Mesendoderm (in vitro differentiated cells): Measurements from ENCODE around the gene RIPOR1.
A peak's percentile ranks its signal among the peaks of the same experiment; 100 is the strongest.

ENCODE experiments used
- DNase-seq: peaks from one replicate; pipeline ENCODE4 v3.0.0; 2013
- H2AK5ac ChIP-seq: 2 replicates; pipeline ENCODE4 v1.6.1; 2013; ENCODE audit warnings: low read length, inconsistent platforms
- H2BK120ac ChIP-seq: 2 replicates; pipeline ENCODE4 v1.6.1; 2013; ENCODE audit warnings: low read depth, mild to moderate bottlenecking, low read length, moderate library complexity, mixed read lengths
- H2BK15ac ChIP-seq: replicated peaks from 2 replicates; pipeline ENCODE4 v1.6.1; 2013; ENCODE audit warnings: low read depth, mild to moderate bottlenecking, moderate library complexity
- H2BK5ac ChIP-seq: 2 replicates; pipeline ENCODE4 v1.6.1; 2013; ENCODE audit warnings: low read length, inconsistent platforms
- H3K18ac ChIP-seq: 2 replicates; pipeline ENCODE4 v1.6.1; 2013; ENCODE audit warnings: mild to moderate bottlenecking, low read length, mixed read lengths
- H3K23ac ChIP-seq: one replicate; pipeline ENCODE4 v1.6.1; 2013; ENCODE audit warnings: low read length
- H3K27ac ChIP-seq: 2 replicates; pipeline ENCODE4 v1.5.1; 2013; ENCODE audit warnings: low read depth, mild to moderate bottlenecking, inconsistent platforms, low read length, moderate library complexity
- H3K27me3 ChIP-seq: 2 replicates; pipeline ENCODE4 v1.6.1; 2013; ENCODE audit warnings: low read length, control low read depth, mild to moderate bottlenecking, inconsistent platforms; ENCODE audit not compliant: insufficient read depth, poor library complexity
- H3K36me3 ChIP-seq: 2 replicates; pipeline ENCODE4 v1.6.1; 2013; ENCODE audit warnings: low read length, inconsistent platforms; ENCODE audit not compliant: control insufficient read depth, insufficient read depth
- H3K4ac ChIP-seq: one replicate; pipeline ENCODE4 v1.6.1; 2013; ENCODE audit warnings: low read depth, mild to moderate bottlenecking, low read length, moderate library complexity
- H3K4me1 ChIP-seq: 2 replicates; pipeline ENCODE4 v1.6.1; 2013; ENCODE audit warnings: low read depth, low read length, inconsistent platforms; ENCODE audit not compliant: control insufficient read depth
- H3K4me2 ChIP-seq: 2 replicates; pipeline ENCODE4 v1.6.1; 2013; ENCODE audit warnings: low read length
- H3K4me3 ChIP-seq: 2 replicates; pipeline ENCODE4 v1.5.1; 2013; ENCODE audit warnings: mild to moderate bottlenecking, low read length
- H3K56ac ChIP-seq: one replicate; pipeline ENCODE4 v1.6.1; 2013; ENCODE audit warnings: low read length
- H3K79me1 ChIP-seq: 2 replicates; pipeline ENCODE4 v1.6.1; 2013; ENCODE audit warnings: low read length, inconsistent platforms
- H3K79me2 ChIP-seq: 2 replicates; pipeline ENCODE4 v1.6.1; 2013; ENCODE audit warnings: mild to moderate bottlenecking, low read length; ENCODE audit not compliant: control insufficient read depth, insufficient read depth
- H3K9ac ChIP-seq: 2 replicates; pipeline ENCODE4 v1.6.1; 2013; ENCODE audit warnings: low read length, inconsistent platforms
- H4K5ac ChIP-seq: one replicate; pipeline ENCODE4 v1.6.1; 2013; ENCODE audit warnings: low read length
- H4K8ac ChIP-seq: one replicate; pipeline ENCODE4 v1.6.1; 2013; ENCODE audit warnings: low read depth, mild to moderate bottlenecking, control low read depth, low read length, moderate library complexity
- WGBS: extraction: QIAGEN DNeasy Blood & Tissue Kit; methylation state at CpG from one replicate; pipeline ENCODE4 v1.1.7; 2013; ENCODE audit warnings: low lambda C conversion rate, missing lambda C conversion rate; ENCODE audit not compliant: insufficient coverage; ENCODE audit errors: extremely low coverage; 5-methylcytosine and 5-hydroxymethylcytosine counted together

The RIPOR1 gene

GRCh38 chr16:67551091-67551490 lies 22.5 kb downstream of the RIPOR1 start:
- Histone ChIP-seq H3K4ac (no peak overlapping the region), H3K36me3 (no peaks in the 10 kb centered on the region), H3K27me3 (no peaks in the 10 kb centered on the region), H4K5ac (no peak overlapping the region), H2BK15ac (no peak overlapping the region), H3K27ac (no peak overlapping the region), H3K9ac (no peak overlapping the region), H3K23ac (no peak overlapping the region), H3K4me2 (no peak overlapping the region), H2BK120ac (no peak overlapping the region), H2BK5ac (no peak overlapping the region), H3K4me3 (no peak overlapping the region), H3K56ac (no peak overlapping the region), H4K8ac (no peak overlapping the region), H2AK5ac (no peak overlapping the region), H3K79me1 (no peaks in the 10 kb centered on the region), H3K18ac (no peak overlapping the region), H3K4me1 (no peaks in the 10 kb centered on the region), H3K79me2 (no peaks in the 10 kb centered on the region)
- no peak for DNase-seq
- no CpG with 5 or more reads among the region's 2 CpGs for WGBS

GRCh38 chr16:67551972-67552371 lies 23.3 kb downstream of the RIPOR1 start:
- Histone ChIP-seq H3K4me3 (no peak overlapping the region), H2BK5ac (no peak overlapping the region), H3K79me2 (no peaks in the 10 kb centered on the region), H2BK120ac (no peak overlapping the region), H4K5ac (no peak overlapping the region), H3K18ac (no peak overlapping the region), H2AK5ac (no peak overlapping the region), H3K36me3 (no peaks in the 10 kb centered on the region), H3K4me1 (no peaks in the 10 kb centered on the region), H3K27me3 (no peaks in the 10 kb centered on the region), H3K9ac (no peak overlapping the region), H4K8ac (no peak overlapping the region), H3K79me1 (no peaks in the 10 kb centered on the region), H3K56ac (no peak overlapping the region), H3K4me2 (no peak overlapping the region), H2BK15ac (no peak overlapping the region), H3K23ac (no peak overlapping the region), H3K4ac (no peak overlapping the region), H3K27ac (no peak overlapping the region)
- DNase-seq = no peak
- WGBS = no CpG with 5 or more reads among the region's 2 CpGs

DNA sequence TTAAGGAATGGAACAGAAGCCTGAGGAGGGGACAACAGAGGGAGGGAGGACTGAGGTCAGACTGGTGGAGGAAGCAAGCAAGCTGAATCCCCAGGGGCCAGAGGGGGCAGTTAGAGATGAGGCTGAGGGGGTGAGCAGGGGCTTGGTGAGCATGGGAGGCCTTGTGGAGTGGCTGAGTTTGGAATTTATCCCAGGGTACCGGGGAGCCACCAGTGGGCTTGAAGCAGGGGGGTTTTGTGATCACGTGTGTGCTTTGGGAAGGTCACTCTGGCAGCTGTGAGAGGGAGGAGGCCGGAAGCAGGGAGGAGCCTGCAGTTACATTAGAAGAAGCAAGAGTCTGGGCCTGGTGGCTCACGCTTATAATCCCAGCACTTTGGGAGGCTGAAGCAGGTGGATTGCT lies 23.8 kb downstream of the RIPOR1 start:
- no peak overlapping the region for H3K9ac ChIP-seq
- H3K79me1 ChIP-seq = no peaks in the 10 kb centered on the region
- no peak overlapping the region for H3K4me3 ChIP-seq
- H3K79me2 ChIP-seq = no peaks in the 10 kb centered on the region
- H3K56ac ChIP-seq = no peak overlapping the region
- no peak for DNase-seq
- WGBS = no CpG with 5 or more reads among the region's 4 CpGs
- H3K18ac ChIP-seq = no peak overlapping the region
- no peaks in the 10 kb centered on the region for H3K36me3 ChIP-seq
- no peak overlapping the region for H3K4ac ChIP-seq
- no peak overlapping the region for H4K5ac ChIP-seq
- no peaks in the 10 kb centered on the region for H3K4me1 ChIP-seq
- H4K8ac ChIP-seq = no peak overlapping the region
- no peak overlapping the region for H2BK15ac ChIP-seq
- H2AK5ac ChIP-seq = no peak overlapping the region
- no peaks in the 10 kb centered on the region for H3K27me3 ChIP-seq
- no peak overlapping the region for H3K23ac ChIP-seq
- H2BK120ac ChIP-seq = no peak overlapping the region
- no peak overlapping the region for H2BK5ac ChIP-seq
- no peak overlapping the region for H3K27ac ChIP-seq
- no peak overlapping the region for H3K4me2 ChIP-seq

DNA sequence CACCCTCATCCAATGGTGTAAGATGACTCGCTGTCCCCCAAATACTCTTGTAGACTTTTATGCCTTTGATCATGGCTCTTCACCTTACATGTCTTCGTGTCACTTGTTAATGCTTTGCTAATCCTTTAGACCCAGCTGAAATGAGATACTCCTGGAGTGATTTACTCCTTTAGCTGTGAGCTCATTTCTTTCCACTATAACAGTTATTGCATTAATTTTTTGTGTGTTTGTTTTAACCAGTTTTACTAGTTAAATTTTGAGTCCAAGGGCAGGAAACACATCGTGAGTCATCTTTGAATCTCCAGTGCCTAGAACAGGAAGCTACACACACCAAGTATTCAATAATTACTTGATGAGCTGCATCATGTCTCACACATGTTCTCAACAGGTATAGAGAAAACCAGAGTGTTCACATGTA lies 27.2 kb downstream of the RIPOR1 start:
- H3K4me1 ChIP-seq = no peaks in the 10 kb centered on the region
- no peaks in the 10 kb centered on the region for H3K36me3 ChIP-seq
- H3K18ac ChIP-seq = no peak overlapping the region
- H3K27me3 ChIP-seq = no peaks in the 10 kb centered on the region
- no peak overlapping the region for H3K4me2 ChIP-seq
- peaks cover 3% of the 10 kb centered on the region for H3K79me2 ChIP-seq
- no peak for DNase-seq
- H3K79me1 ChIP-seq = peaks cover 3% of the 10 kb centered on the region
- no peak overlapping the region for H2AK5ac ChIP-seq
- H2BK5ac ChIP-seq = no peak overlapping the region
- no peak overlapping the region for H4K8ac ChIP-seq
- no peak overlapping the region for H3K23ac ChIP-seq
- H3K4me3 ChIP-seq = no peak overlapping the region
- H3K27ac ChIP-seq = no peak overlapping the region
- no peak overlapping the region for H4K5ac ChIP-seq
- no peak overlapping the region for H2BK120ac ChIP-seq
- no peak overlapping the region for H3K4ac ChIP-seq
- H3K56ac ChIP-seq = no peak overlapping the region
- no peak overlapping the region for H2BK15ac ChIP-seq
- H3K9ac ChIP-seq = no peak overlapping the region
- WGBS = no CpG with 5 or more reads among the region's 3 CpGs

DNA sequence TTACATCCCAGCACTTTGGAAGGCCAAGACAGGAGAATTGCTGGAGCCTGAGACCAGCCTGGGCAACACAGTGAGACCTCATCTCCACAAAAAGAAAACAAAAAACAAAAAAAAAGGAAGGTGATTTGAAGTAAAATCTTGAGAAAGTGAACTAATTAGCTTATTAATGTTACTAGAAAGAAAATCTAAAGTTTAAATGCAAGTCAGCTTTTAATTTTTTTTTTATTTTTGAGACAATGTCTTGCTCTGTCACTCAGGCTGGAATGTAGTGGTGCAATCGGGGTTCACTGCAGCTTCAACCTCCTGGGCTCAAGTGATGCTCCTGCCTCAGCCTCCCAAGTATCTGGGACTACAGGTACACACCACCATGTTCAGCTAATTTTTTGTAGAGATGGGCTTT lies 30.2 kb downstream of the RIPOR1 start:
- Histone ChIP-seq H4K8ac (no peak overlapping the region), H3K56ac (no peak overlapping the region), H3K9ac (no peak overlapping the region), H3K4ac (no peak overlapping the region), H3K4me1 (no peaks in the 10 kb centered on the region), H3K23ac (no peak overlapping the region), H3K79me2 (peaks cover 13% of the 10 kb centered on the region), H2BK120ac (no peak overlapping the region), H2AK5ac (no peak overlapping the region), H2BK5ac (no peak overlapping the region), H4K5ac (no peak overlapping the region), H2BK15ac (no peak overlapping the region), H3K36me3 (no peaks in the 10 kb centered on the region), H3K27me3 (no peaks in the 10 kb centered on the region), H3K79me1 (peaks cover 6% of the 10 kb centered on the region), H3K18ac (no peak overlapping the region), H3K27ac (no peak overlapping the region), H3K4me2 (no peak overlapping the region), H3K4me3 (no peak overlapping the region)
- no CpG with 5 or more reads among the region's 1 CpG for WGBS
- no peak for DNase-seq

- Histone ChIP-seq H3K79me2 (peaks cover 33% of the 10 kb centered on the region), H3K9ac (peak overlapping the region; percentile 51), H3K36me3 (no peaks in the 10 kb centered on the region), H4K5ac (no peak overlapping the region), H3K4me1 (peaks cover 2% of the 10 kb centered on the region), H3K27me3 (no peaks in the 10 kb centered on the region), H3K18ac (no peak overlapping the region), H3K4ac (no peak overlapping the region), H2BK5ac (no peak overlapping the region), H2BK120ac (no peak overlapping the region), H3K4me3 (no peak overlapping the region), H2AK5ac (no peak overlapping the region), H4K8ac (no peak overlapping the region), H3K79me1 (peaks cover 6% of the 10 kb centered on the region), H3K4me2 (no peak overlapping the region), H3K23ac (no peak overlapping the region), H3K27ac (no peak overlapping the region), H3K56ac (no peak overlapping the region), H2BK15ac (no peak overlapping the region)
- no CpG with 5 or more reads among the region's 8 CpGs for WGBS
- DNase-seq = no peak
Observed at GRCh38 chr16:67560827-67561342, 32.3 kb downstream of the RIPOR1 start.
